ENCODE measurements around the gene LRRC10B. TPM values are rescaled to one million over a fixed set of nuclear protein-coding genes. Genes with fewer than 3 reads are reported as not detected.

The LRRC10B gene
- total and polyA plus RNA-seq, 2 of the 8 experiments (the other 6 are each of a cell fraction or from before 2014, with no cell fraction given), result 0.47 to 0.71 TPM

MicroRNAs encoded within 50 kb of the gene (microRNA counts, 767-probe panel; counts per million panel counts)
- microRNA hsa-miR-4488, result 8,710 counts per million, percentile 98 among the panel's probes with 10 or more counts

Small RNA genes within 50 kb of the gene (microRNA-seq; reads per million reads assigned to microRNA genes)
- gene MIR4488 (ENCODE audit: borderline microRNAs expressed in 2 of 2, borderline number of aligned reads in 2 of 2, borderline replicate concordance in 1 of 2), result 0 reads per million in 2 experiments

Small RNA genes within 50 kb of the gene (small RNA-seq; reads per million reads assigned to genes)
- not detected for gene MIR4488 (ENCODE audit: insufficient read depth)

Other genes starting within 250 kb of the LRRC10B start
- gene VWCE, start 213.4 kb upstream of the LRRC10B start, total RNA-seq (2021; fragmentation: NEBNext Ultra II Directional; extraction: Animal tissue kit (Norgen Biotek cat#: 25700)), result 12.3 and 14.5 TPM in 2 replicates
- 9.5 and 16.8 TPM in 2 replicates for gene VWCE, start 213.4 kb upstream of the LRRC10B start, polyA plus RNA-seq (2011; rRNA removed)
- gene DDB1, start 175.6 kb upstream of the LRRC10B start, total RNA-seq (2021; fragmentation: NEBNext Ultra II Directional; extraction: Animal tissue kit (Norgen Biotek cat#: 25700)), result 275 and 283 TPM in 2 replicates
- gene DDB1, start 175.6 kb upstream of the LRRC10B start, polyA plus RNA-seq (2011; rRNA removed), result 239 and 306 TPM in 2 replicates
- 53.5 and 56.0 TPM in 2 replicates for gene TKFC, start 175.5 kb upstream of the LRRC10B start, total RNA-seq (2021; fragmentation: NEBNext Ultra II Directional; extraction: Animal tissue kit (Norgen Biotek cat#: 25700))
- 55.0 and 84.1 TPM in 2 replicates for gene TKFC, start 175.5 kb upstream of the LRRC10B start, polyA plus RNA-seq (2011; rRNA removed)
- gene CYB561A3, start 146.9 kb upstream of the LRRC10B start, total RNA-seq (2021; fragmentation: NEBNext Ultra II Directional; extraction: Animal tissue kit (Norgen Biotek cat#: 25700)), result 29.6 and 32.5 TPM in 2 replicates
- 41.2 and 58.0 TPM in 2 replicates for gene CYB561A3, start 146.9 kb upstream of the LRRC10B start, polyA plus RNA-seq (2011; rRNA removed)
- 32.9 and 35.3 TPM in 2 replicates for gene TMEM138, start 146.4 kb upstream of the LRRC10B start, total RNA-seq (2021; fragmentation: NEBNext Ultra II Directional; extraction: Animal tissue kit (Norgen Biotek cat#: 25700))
- gene TMEM138, start 146.4 kb upstream of the LRRC10B start, polyA plus RNA-seq (2011; rRNA removed), result 48.6 and 59.0 TPM in 2 replicates
- gene TMEM216, start 116.2 kb upstream of the LRRC10B start, total RNA-seq (2021; fragmentation: NEBNext Ultra II Directional; extraction: Animal tissue kit (Norgen Biotek cat#: 25700)), result 20.7 and 24.3 TPM in 2 replicates
- gene TMEM216, start 116.2 kb upstream of the LRRC10B start, polyA plus RNA-seq (2011; rRNA removed), result 71.3 and 103 TPM in 2 replicates
- 95.9 and 96.7 TPM in 2 replicates for gene CPSF7, start 78.8 kb upstream of the LRRC10B start, total RNA-seq (2021; fragmentation: NEBNext Ultra II Directional; extraction: Animal tissue kit (Norgen Biotek cat#: 25700))
- 122 and 192 TPM in 2 replicates for gene CPSF7, start 78.8 kb upstream of the LRRC10B start, polyA plus RNA-seq (2011; rRNA removed)
- gene SDHAF2, start 78.6 kb upstream of the LRRC10B start, total RNA-seq (2021; fragmentation: NEBNext Ultra II Directional; extraction: Animal tissue kit (Norgen Biotek cat#: 25700)), result 41.0 and 44.8 TPM in 2 replicates
- gene SDHAF2, start 78.6 kb upstream of the LRRC10B start, polyA plus RNA-seq (2011; rRNA removed), result 81.1 and 114 TPM in 2 replicates
- 10.5 and 10.6 TPM in 2 replicates for gene SYT7, start 72.3 kb downstream of the LRRC10B start, total RNA-seq (2021; fragmentation: NEBNext Ultra II Directional; extraction: Animal tissue kit (Norgen Biotek cat#: 25700))
- 9.6 and 14.4 TPM in 2 replicates for gene SYT7, start 72.3 kb downstream of the LRRC10B start, polyA plus RNA-seq (2011; rRNA removed)
- 6.4 and 6.6 TPM in 2 replicates for gene DAGLA, start 171.6 kb downstream of the LRRC10B start, total RNA-seq (2021; fragmentation: NEBNext Ultra II Directional; extraction: Animal tissue kit (Norgen Biotek cat#: 25700))
- gene DAGLA, start 171.6 kb downstream of the LRRC10B start, polyA plus RNA-seq (2011; rRNA removed), result 3.6 and 5.3 TPM in 2 replicates
- 6.0 TPM in 2 replicates for gene MYRF, start 243.9 kb downstream of the LRRC10B start, total RNA-seq (2021; fragmentation: NEBNext Ultra II Directional; extraction: Animal tissue kit (Norgen Biotek cat#: 25700))
- gene MYRF, start 243.9 kb downstream of the LRRC10B start, polyA plus RNA-seq (2011; rRNA removed), result 6.1 and 7.6 TPM in 2 replicates